ENCODE measurements around the gene C6orf132. TPM values are rescaled to one million over a fixed set of nuclear protein-coding genes. Genes with fewer than 3 reads are reported as not detected.

The C6orf132 gene
- total and polyA plus RNA-seq, 8 donors = 27.4 to 99.2 (median 73.3) TPM

- H3K36me3 ChIP-seq = peaks cover 0 to 50% (median 30%) of the 10 kb centered on the region in 4 donors
- WGBS, 5 donors = 49 to 71% (median 58%) methylated on average over 7 of the region's 7 CpGs
Observed at GRCh38 chr6:42103216-42103615, 39.2 kb downstream of the C6orf132 start.

GRCh38 chr6:42101186-42101657 is 41.2 kb downstream of the C6orf132 start:
- Histone ChIP-seq H3K4me3 (no peak overlapping the region), H3K4me1 (peaks cover 48 to 77% (median 57%) of the 10 kb centered on the region in 4 donors), H3K27ac (peak overlapping the region; percentile 71 to 86 (median 75)), H3K27me3 (peaks cover 0 to 23% (median 0%) of the 10 kb centered on the region in 3 donors), H3K36me3 (peaks cover 0 to 34% (median 25%) of the 10 kb centered on the region in 4 donors), H3K9me3 (no peaks in the 10 kb centered on the region)
- TF ChIP-seq POLR2AphosphoS5 (IDR thresholded peaks at IDR 0.05) = peak in 2 of 3 donors; percentile 10 to 22
- TF ChIP-seq, protein P1, sequence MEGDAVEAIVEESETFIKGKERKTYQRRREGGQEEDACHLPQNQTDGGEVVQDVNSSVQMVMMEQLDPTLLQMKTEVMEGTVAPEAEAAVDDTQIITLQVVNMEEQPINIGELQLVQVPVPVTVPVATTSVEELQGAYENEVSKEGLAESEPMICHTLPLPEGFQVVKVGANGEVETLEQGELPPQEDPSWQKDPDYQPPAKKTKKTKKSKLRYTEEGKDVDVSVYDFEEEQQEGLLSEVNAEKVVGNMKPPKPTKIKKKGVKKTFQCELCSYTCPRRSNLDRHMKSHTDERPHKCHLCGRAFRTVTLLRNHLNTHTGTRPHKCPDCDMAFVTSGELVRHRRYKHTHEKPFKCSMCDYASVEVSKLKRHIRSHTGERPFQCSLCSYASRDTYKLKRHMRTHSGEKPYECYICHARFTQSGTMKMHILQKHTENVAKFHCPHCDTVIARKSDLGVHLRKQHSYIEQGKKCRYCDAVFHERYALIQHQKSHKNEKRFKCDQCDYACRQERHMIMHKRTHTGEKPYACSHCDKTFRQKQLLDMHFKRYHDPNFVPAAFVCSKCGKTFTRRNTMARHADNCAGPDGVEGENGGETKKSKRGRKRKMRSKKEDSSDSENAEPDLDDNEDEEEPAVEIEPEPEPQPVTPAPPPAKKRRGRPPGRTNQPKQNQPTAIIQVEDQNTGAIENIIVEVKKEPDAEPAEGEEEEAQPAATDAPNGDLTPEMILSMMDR (IDR thresholded peaks at IDR 0.05) = no peak
- WGBS, 5 donors = 58 to 69% (median 63%) methylated on average over 8 of the region's 8 CpGs
- intact Hi-C loops (cut with DNase I; ENCODE audit: low total_unique reads) = no loop called here
- peak; percentile 58 to 88 for DNase-seq

More at GRCh38 chr6:42103216-42103615, 39.2 kb downstream of the C6orf132 start:
- no peak overlapping the region for H3K4me3 ChIP-seq
- peak in 1 of 2 donors; percentile 66 for DNase-seq
- intact Hi-C loops (cut with DNase I; ENCODE audit: low total_unique reads) = no loop called here
- peak overlapping the region in 4 of 5 donors; percentile 22 to 70 (median 56) for H3K27ac ChIP-seq
- peaks cover 48 to 85% (median 57%) of the 10 kb centered on the region in 4 donors for H3K4me1 ChIP-seq
- TF ChIP-seq EP300 (IDR thresholded peaks at IDR 0.05) = no peak
- TF ChIP-seq POLR2AphosphoS5 (IDR thresholded peaks at IDR 0.05) = no peak
- TF ChIP-seq, protein P1 (IDR thresholded peaks at IDR 0.05) = no peak
- no peak for TF ChIP-seq POLR2A (IDR thresholded peaks at IDR 0.05)
- peaks cover 0 to 30% (median 0%) of the 10 kb centered on the region in 3 donors for H3K27me3 ChIP-seq
- no peaks in the 10 kb centered on the region for H3K9me3 ChIP-seq

DNA sequence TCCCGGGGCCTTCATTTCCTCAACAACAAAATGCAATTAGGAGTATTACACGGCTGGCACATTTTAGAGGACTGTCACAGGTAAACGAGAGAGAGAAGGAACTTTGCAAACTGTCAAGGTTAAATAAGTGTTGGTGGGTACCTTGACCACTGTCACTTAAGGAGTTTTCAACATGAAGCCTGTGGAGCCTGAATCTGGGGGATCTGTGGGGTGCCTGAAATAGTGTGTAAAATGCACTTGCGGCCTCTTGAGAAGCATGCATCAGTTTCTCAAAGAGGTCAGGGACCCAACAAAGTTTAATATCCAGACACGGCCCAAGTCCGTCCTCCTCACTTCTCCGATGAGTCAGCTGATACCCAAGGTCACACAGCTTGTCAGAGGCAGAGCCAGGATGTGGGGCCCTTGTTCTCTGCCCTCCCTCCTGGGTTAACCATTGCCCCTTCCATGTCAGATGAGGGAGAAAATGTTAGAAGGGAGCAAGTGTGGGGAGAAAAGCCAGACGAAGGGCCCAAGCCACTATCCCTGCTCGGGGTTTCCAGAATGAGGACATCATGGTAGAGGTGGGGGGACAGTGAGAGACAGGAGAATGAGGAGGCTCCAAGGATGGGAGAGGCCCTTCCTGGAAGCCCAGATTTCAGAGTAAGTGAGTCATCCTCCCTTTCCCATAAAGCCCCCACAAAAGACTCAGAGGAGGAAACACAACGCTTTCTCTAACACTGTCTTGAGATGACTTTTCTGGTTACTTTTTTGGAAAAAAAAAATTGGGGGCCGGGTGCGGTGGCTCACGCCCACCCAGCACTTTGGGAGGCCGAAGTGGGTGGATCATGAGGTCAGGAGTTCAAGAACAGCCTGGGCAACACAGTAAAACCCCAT is 42.2 kb downstream of the C6orf132 start:
- Histone ChIP-seq H3K36me3 (peaks cover 0 to 25% (median 16%) of the 10 kb centered on the region in 4 donors), H3K4me1 (peaks cover 48 to 67% (median 55%) of the 10 kb centered on the region in 4 donors), H3K9me3 (no peaks in the 10 kb centered on the region), H3K27me3 (peaks cover 0 to 14% (median 0%) of the 10 kb centered on the region in 3 donors), H3K4me3 (no peak overlapping the region), H3K27ac (peak overlapping the region; percentile 72 to 86 (median 75))
- intact Hi-C loops (cut with DNase I; ENCODE audit: low total_unique reads) = no loop called here
- TF ChIP-seq EP300 (IDR thresholded peaks at IDR 0.05) (no peak), POLR2AphosphoS5 (IDR thresholded peaks at IDR 0.05) (peak in 1 of 3 donors; percentile 21)
- DNase-seq = peak in 1 of 2 donors; percentile 46
- WGBS, 5 donors = 49 to 56% (median 52%) methylated on average over 14 of the region's 14 CpGs

GRCh38 chr6:42099340-42100028 is 42.9 kb downstream of the C6orf132 start:
- peak overlapping the region; percentile 72 to 86 (median 75) for H3K27ac ChIP-seq
- peaks cover 45 to 61% (median 49%) of the 10 kb centered on the region in 4 donors for H3K4me1 ChIP-seq
- peak; percentile 86 to 88 for DNase-seq
- no peak overlapping the region for H3K4me3 ChIP-seq
- TF ChIP-seq, protein P1 (IDR thresholded peaks at IDR 0.05) = no peak
- TF ChIP-seq EP300 (IDR thresholded peaks at IDR 0.05) (no peak), POLR2A (IDR thresholded peaks at IDR 0.05) (no peak), POLR2AphosphoS5 (IDR thresholded peaks at IDR 0.05) (peak in 2 of 3 donors; percentile 24 to 54)
- H3K27me3 ChIP-seq = peaks cover 0 to 6% (median 0%) of the 10 kb centered on the region in 3 donors
- H3K9me3 ChIP-seq = no peaks in the 10 kb centered on the region
- peaks cover 0 to 17% (median 8%) of the 10 kb centered on the region in 4 donors for H3K36me3 ChIP-seq
- intact Hi-C loops (cut with DNase I; ENCODE audit: low total_unique reads) = no loop called here
- 19 to 48% (median 35%) methylated on average over 12 to 13 of the region's 13 CpGs for WGBS, 5 donors
